Gastrocnemius medialis (tissue), 4 donors: ENCODE measurements around the gene PKM.

ENCODE experiments used
- CTCF ChIP-seq, 5 experiments: fragments of 450-650 bp in 3 of 5; fragments of 200-600 bp in 2 of 5; sonication (generic) in 2 of 5; IDR thresholded peaks in 4 of 5; conservative IDR thresholded peaks in 1 of 5; 1 replicate in 4 of 5; 2 replicates in 1 of 5; pipeline ENCODE4 v1.5.1; 2016 to 2019; ENCODE audit warnings: antibody characterized with exemption in 5 of 5, mild to moderate bottlenecking in 3 of 5, moderate library complexity in 3 of 5
- POLR2A ChIP-seq, 2 donors: fragments of 450-650 bp; IDR thresholded peaks; one replicate each; pipeline ENCODE4 v1.6.1; 2017; ENCODE audit warnings: antibody characterized with exemption in 2 of 2, mild to moderate bottlenecking in 2 of 2, moderate library complexity in 2 of 2

DNA sequence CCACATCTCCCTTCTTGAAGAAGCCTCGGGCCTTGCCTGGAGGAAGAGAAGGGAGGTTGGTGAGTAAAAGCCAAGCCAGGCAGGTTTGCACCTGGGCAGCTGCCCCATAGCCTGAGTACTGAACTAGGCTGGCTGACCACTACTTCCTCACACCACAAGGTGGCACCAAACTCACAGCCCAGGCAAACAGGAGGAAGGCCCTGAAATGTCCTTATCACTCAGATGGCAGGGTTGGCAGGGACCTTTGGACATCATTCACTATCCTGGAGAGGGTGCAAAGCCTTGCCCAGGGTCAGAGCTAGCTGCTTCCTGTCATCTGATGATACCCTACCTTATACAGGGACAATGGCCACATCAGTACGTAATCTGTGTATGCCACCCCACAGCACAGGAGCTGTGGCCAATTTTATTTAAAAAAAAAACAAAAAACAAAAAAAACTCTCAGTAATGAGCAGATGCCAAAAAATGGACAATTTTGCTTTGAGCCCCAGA is 31.2 kb downstream of the PKM start:
- TF ChIP-seq POLR2A (IDR thresholded peaks at IDR 0.05) (no peak), CTCF (IDR thresholded peaks at IDR 0.05 in 4 of 5, conservative IDR thresholded peaks at IDR 0.05 in 1 of 5) (peak; percentile 92 to 95 (median 94))
